Sigmoid colon (tissue), 4 donors: ENCODE measurements around the gene SVOPL.

Source experiments
- CTCF ChIP-seq, 4 experiments: fragments of 450-650 bp in 3 of 4; fragments of 200-600 bp in 1 of 4; IDR thresholded peaks; one replicate each; pipeline ENCODE4 v1.5.1; 2016 to 2019; ENCODE audit warnings: antibody characterized with exemption in 4 of 4, mild to moderate bottlenecking in 3 of 4, moderate library complexity in 2 of 4
- EP300 ChIP-seq, 4 donors: sonication (generic); formaldehyde crosslinking; IDR thresholded peaks; one replicate each; pipeline ENCODE4 v1.6.1; 2017; ENCODE audit warnings: antibody characterized with exemption in 4 of 4
- POLR2A ChIP-seq, 2 donors: fragments of 450-650 bp; IDR thresholded peaks; one replicate each; pipeline ENCODE4 v1.6.1; 2016; ENCODE audit warnings: antibody characterized with exemption in 2 of 2, mild to moderate bottlenecking in 2 of 2, moderate library complexity in 2 of 2

GRCh38 chr7:138741453-138741735 is 40.2 kb upstream of the SVOPL start:
- TF ChIP-seq POLR2A (IDR thresholded peaks at IDR 0.05) (no peak), CTCF (IDR thresholded peaks at IDR 0.05) (no peak), EP300 (IDR thresholded peaks at IDR 0.05) (no peak)
